22Rv1 (cell line): ENCODE data around the gene CBY2.

Source experiments
- CTCF ChIP-seq: fragments of 450-650 bp; IDR thresholded peaks from 2 replicates; pipeline ENCODE4 v1.5.1; 2017; ENCODE audit warnings: mild to moderate bottlenecking
- ZFX ChIP-seq: fragments of 450-650 bp; IDR thresholded peaks from 2 replicates; pipeline ENCODE4 v1.6.1; 2017; ENCODE audit warnings: antibody characterized with exemption, borderline replicate concordance

- no peak for TF ChIP-seq CTCF
- TF ChIP-seq ZFX, result no peak
Observed at GRCh38 chr13:45715351-45715750, 13.2 kb downstream of the CBY2 start.
